H9 (cell line): Measurements from ENCODE around the gene KRTAP10-11. TPM values are rescaled to one million over a fixed set of nuclear protein-coding genes. Genes with fewer than 3 reads are reported as not detected.
"Not testable (repeated sequence)": the region's sequence is repeated elsewhere in the genome, so short reads cannot be mapped to it uniquely, and the experiment has no call there.

Experiments
- DNase-seq: peaks from one replicate; pipeline ENCODE4 v3.0.0-alpha.2; 2017
- H2AFZ ChIP-seq: one replicate; pipeline ENCODE4 v1.6.1; 2013; ENCODE audit warnings: mild to moderate bottlenecking, low read length, control low read depth, moderate library complexity
- H2AK5ac ChIP-seq: 2 replicates; pipeline ENCODE4 v1.6.1; 2013; ENCODE audit warnings: low read length, control low read depth, mixed read lengths; ENCODE audit not compliant: insufficient read length
- H2BK120ac ChIP-seq: one replicate; pipeline ENCODE4 v1.6.1; 2013; ENCODE audit warnings: low read depth, mild to moderate bottlenecking, low read length, control low read depth, inconsistent platforms; ENCODE audit not compliant: poor library complexity, severe bottlenecking
- H2BK12ac ChIP-seq: 2 replicates; pipeline ENCODE4 v1.6.1; 2013; ENCODE audit warnings: low read length, control low read depth, mixed read lengths, low read depth; ENCODE audit not compliant: insufficient read length
- H2BK15ac ChIP-seq: 2 replicates; pipeline ENCODE4 v1.6.1; 2013; ENCODE audit warnings: low read depth, low read length, control low read depth
- H2BK20ac ChIP-seq: one replicate; pipeline ENCODE4 v1.6.1; 2013; ENCODE audit warnings: low read depth, mild to moderate bottlenecking, low read length, control low read depth, inconsistent platforms; ENCODE audit not compliant: poor library complexity, severe bottlenecking
- H2BK5ac ChIP-seq: 2 replicates; pipeline ENCODE4 v1.6.1; 2013; ENCODE audit warnings: low read length, control low read depth, mixed read lengths; ENCODE audit not compliant: insufficient read length
- H3K14ac ChIP-seq: 2 replicates; pipeline ENCODE4 v1.6.1; 2013; ENCODE audit warnings: low read length, control low read depth; ENCODE audit not compliant: insufficient read depth
- H3K18ac ChIP-seq: 2 replicates; pipeline ENCODE4 v1.6.1; 2013; ENCODE audit warnings: low read depth, mild to moderate bottlenecking, mixed read lengths, low read length, control low read depth; ENCODE audit not compliant: insufficient read length
- H3K23ac ChIP-seq: 2 replicates; pipeline ENCODE4 v1.6.1; 2013; ENCODE audit warnings: low read length, control low read depth, mixed read lengths, low read depth; ENCODE audit not compliant: insufficient read length
- H3K23me2 ChIP-seq: 2 replicates; pipeline ENCODE4 v1.6.1; 2013; ENCODE audit warnings: low read depth, mild to moderate bottlenecking, mixed read lengths, low read length, control low read depth; ENCODE audit not compliant: insufficient read length, poor library complexity, severe bottlenecking
- H3K27ac ChIP-seq: 2 replicates; pipeline ENCODE4 v1.5.1; 2013; ENCODE audit warnings: low read length, control low read depth, mixed read lengths, low read depth; ENCODE audit not compliant: insufficient read length
- H3K27me3 ChIP-seq: 2 replicates; pipeline ENCODE4 v1.6.1; 2013; ENCODE audit warnings: low read length, control low read depth, inconsistent platforms; ENCODE audit not compliant: insufficient read depth
- H3K4ac ChIP-seq: 2 replicates; pipeline ENCODE4 v1.6.1; 2013; ENCODE audit warnings: low read depth, mild to moderate bottlenecking, control low read depth, inconsistent platforms, low read length, moderate library complexity
- H3K4me1 ChIP-seq: 2 replicates; pipeline ENCODE4 v1.6.1; 2013; ENCODE audit warnings: low read length, control low read depth, inconsistent platforms; ENCODE audit not compliant: insufficient read depth
- H3K4me2 ChIP-seq: 2 replicates; pipeline ENCODE4 v1.6.1; 2013; ENCODE audit warnings: low read length, control low read depth, mixed read lengths; ENCODE audit not compliant: insufficient read length, insufficient read depth
- H3K56ac ChIP-seq: 2 replicates; pipeline ENCODE4 v1.6.1; 2013; ENCODE audit warnings: low read depth, mild to moderate bottlenecking, mixed read lengths, low read length, control low read depth; ENCODE audit not compliant: insufficient read length
- H3K79me1 ChIP-seq: 2 replicates; pipeline ENCODE4 v1.6.1; 2013; ENCODE audit warnings: low read depth, mild to moderate bottlenecking, moderate library complexity, low read length, control low read depth, inconsistent platforms; ENCODE audit not compliant: insufficient read depth, poor library complexity, severe bottlenecking
- H3K79me2 ChIP-seq: 2 replicates; pipeline ENCODE4 v1.6.1; 2013; ENCODE audit warnings: low read length, control low read depth, inconsistent platforms; ENCODE audit not compliant: insufficient read depth
- H3K9ac ChIP-seq: 2 replicates; pipeline ENCODE4 v1.6.1; 2013; ENCODE audit warnings: low read length, control low read depth, mixed read lengths; ENCODE audit not compliant: insufficient read length; ENCODE audit errors: extremely low read depth
- H3K9me3 ChIP-seq: one replicate; pipeline ENCODE4 v1.6.1; 2013; ENCODE audit warnings: low read depth, low read length, inconsistent platforms; ENCODE audit not compliant: control insufficient read depth
- H3T11ph ChIP-seq: one replicate; pipeline ENCODE4 v1.6.1; 2013; ENCODE audit warnings: mild to moderate bottlenecking, low read length, control low read depth, inconsistent platforms
- H4K20me1 ChIP-seq: one replicate; pipeline ENCODE4 v1.6.1; 2013; ENCODE audit not compliant: control insufficient read depth, insufficient read length, insufficient read depth
- H4K5ac ChIP-seq: 2 replicates; pipeline ENCODE4 v1.6.1; 2013; ENCODE audit warnings: low read depth, mild to moderate bottlenecking, mixed read lengths, low read length, control low read depth; ENCODE audit not compliant: insufficient read length
- H4K8ac ChIP-seq: replicated peaks from 2 replicates; pipeline ENCODE4 v1.6.1; 2013; ENCODE audit warnings: low read length, control low read depth, mixed read lengths, low read depth; ENCODE audit not compliant: insufficient read length
- H4K91ac ChIP-seq: 2 replicates; pipeline ENCODE4 v1.6.1; 2013; ENCODE audit warnings: low read depth, mild to moderate bottlenecking, moderate library complexity, mixed read lengths, low read length, control low read depth; ENCODE audit not compliant: insufficient read length
- H3K27ac Mint-ChIP-seq, 3 experiments: 2 replicates in 2 of 3; 3 replicates in 1 of 3; pipeline ENCODE4 v1.8.0; 2020 to 2021; ENCODE audit warnings: mixed read lengths in 3 of 3, mild to moderate bottlenecking in 1 of 3, moderate library complexity in 1 of 3
- H3K27me3 Mint-ChIP-seq: 2 replicates; pipeline ENCODE4 v1.8.0; 2021; ENCODE audit warnings: low read depth, mild to moderate bottlenecking, moderate library complexity, mixed read lengths
- H3K36me3 Mint-ChIP-seq, 3 experiments: 2 replicates in 2 of 3; 3 replicates in 1 of 3; pipeline ENCODE4 v1.8.0; 2020 to 2021; ENCODE audit warnings: low read depth in 3 of 3, mixed read lengths in 3 of 3; ENCODE audit not compliant: insufficient read depth in 1 of 3
- H3K4me1 Mint-ChIP-seq, 2 experiments: 2 replicates each; pipeline ENCODE4 v1.8.0; 2020; ENCODE audit warnings: mixed read lengths in 2 of 2
- H3K4me3 Mint-ChIP-seq, 2 experiments: 2 replicates in 1 of 2; 3 replicates in 1 of 2; pipeline ENCODE4 v1.8.0; 2020 to 2021; ENCODE audit warnings: mild to moderate bottlenecking in 2 of 2, mixed read lengths in 2 of 2, moderate library complexity in 1 of 2
- H3K9me3 Mint-ChIP-seq, 2 experiments: 2 replicates in 1 of 2; 3 replicates in 1 of 2; pipeline ENCODE4 v1.8.0; 2020; ENCODE audit warnings: mild to moderate bottlenecking in 2 of 2, mixed read lengths in 2 of 2, moderate library complexity in 1 of 2
- WGBS: extraction: QIAGEN DNeasy Blood & Tissue Kit; methylation state at CpG from one replicate; pipeline ENCODE4 v1.1.7; 2013; ENCODE audit warnings: missing lambda C conversion rate, low lambda C conversion rate, mixed read lengths; ENCODE audit not compliant: insufficient read length; ENCODE audit errors: extremely low coverage; 5-methylcytosine and 5-hydroxymethylcytosine counted together
- total RNA-seq: library from RNA; stranded (reverse); gene quantifications from 2 replicates; pipeline ENCODE4 v1.2.1, GENCODE V29; 2021
- TF ChIP-seq, protein P1 (sequence below): fragments of 200-600 bp; sonication (generic); conservative IDR thresholded peaks from 3 replicates; pipeline ENCODE4 v1.8.0; 2021; ENCODE audit warnings: antibody characterized with exemption, mild to moderate bottlenecking

KRTAP10-11 gene
- total RNA-seq, 1 experiment from 2014 or later, result not detected

DNA sequence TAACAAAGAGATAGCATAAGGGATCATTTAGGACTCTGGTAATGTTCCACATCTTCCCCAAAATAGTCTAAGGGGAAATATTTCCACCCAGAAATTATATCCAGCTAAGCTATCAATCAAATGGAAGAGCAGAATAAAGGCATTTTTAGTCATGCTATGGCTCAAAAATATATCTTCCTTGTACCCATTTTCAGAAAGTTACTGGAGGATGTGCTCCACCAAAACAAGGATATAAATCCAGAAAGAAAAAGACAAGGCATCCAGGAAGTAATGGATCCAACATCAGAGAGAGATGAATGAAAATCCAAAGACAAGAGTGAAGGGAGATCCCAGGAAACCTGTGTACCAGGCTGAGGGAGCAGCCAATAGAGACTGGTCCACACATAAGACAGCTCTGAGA, 37.0 kb upstream of the KRTAP10-11 start:
- TF ChIP-seq, protein P1, sequence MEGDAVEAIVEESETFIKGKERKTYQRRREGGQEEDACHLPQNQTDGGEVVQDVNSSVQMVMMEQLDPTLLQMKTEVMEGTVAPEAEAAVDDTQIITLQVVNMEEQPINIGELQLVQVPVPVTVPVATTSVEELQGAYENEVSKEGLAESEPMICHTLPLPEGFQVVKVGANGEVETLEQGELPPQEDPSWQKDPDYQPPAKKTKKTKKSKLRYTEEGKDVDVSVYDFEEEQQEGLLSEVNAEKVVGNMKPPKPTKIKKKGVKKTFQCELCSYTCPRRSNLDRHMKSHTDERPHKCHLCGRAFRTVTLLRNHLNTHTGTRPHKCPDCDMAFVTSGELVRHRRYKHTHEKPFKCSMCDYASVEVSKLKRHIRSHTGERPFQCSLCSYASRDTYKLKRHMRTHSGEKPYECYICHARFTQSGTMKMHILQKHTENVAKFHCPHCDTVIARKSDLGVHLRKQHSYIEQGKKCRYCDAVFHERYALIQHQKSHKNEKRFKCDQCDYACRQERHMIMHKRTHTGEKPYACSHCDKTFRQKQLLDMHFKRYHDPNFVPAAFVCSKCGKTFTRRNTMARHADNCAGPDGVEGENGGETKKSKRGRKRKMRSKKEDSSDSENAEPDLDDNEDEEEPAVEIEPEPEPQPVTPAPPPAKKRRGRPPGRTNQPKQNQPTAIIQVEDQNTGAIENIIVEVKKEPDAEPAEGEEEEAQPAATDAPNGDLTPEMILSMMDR, result no peak
- H3K56ac ChIP-seq, result no peak overlapping the region
- no peak overlapping the region for H3T11ph ChIP-seq
- Mint-ChIP-seq H3K27me3 (peaks cover 11% of the 10 kb centered on the region), H3K9me3 (peaks cover 33 to 39% of the 10 kb centered on the region in 2 experiments), H3K36me3 (peaks cover 8 to 26% (median 21%) of the 10 kb centered on the region in 3 experiments), H3K4me3 (no peak overlapping the region), H3K27ac (no peak overlapping the region), H3K4me1 (no peaks in the 10 kb centered on the region)
- H2AK5ac ChIP-seq, result no peak overlapping the region
- no peak overlapping the region for H2BK20ac ChIP-seq
- H3K4me1 ChIP-seq, result no peaks in the 10 kb centered on the region
- H2BK120ac ChIP-seq, result no peak overlapping the region
- H3K4ac ChIP-seq, result no peak overlapping the region
- H3K27ac ChIP-seq, result no peak overlapping the region
- no peak overlapping the region for H2AFZ ChIP-seq
- H2BK15ac ChIP-seq, result no peak overlapping the region
- no peak overlapping the region for H4K5ac ChIP-seq
- no peaks in the 10 kb centered on the region for H4K20me1 ChIP-seq
- H4K8ac ChIP-seq, result no peak overlapping the region
- H3K79me2 ChIP-seq, result no peaks in the 10 kb centered on the region
- no peaks in the 10 kb centered on the region for H3K27me3 ChIP-seq
- H2BK12ac ChIP-seq, result no peak overlapping the region
- no peak overlapping the region for H3K14ac ChIP-seq
- no peak overlapping the region for H3K4me2 ChIP-seq
- no peak overlapping the region for H2BK5ac ChIP-seq
- H4K91ac ChIP-seq, result no peak overlapping the region
- no peaks in the 10 kb centered on the region for H3K23me2 ChIP-seq
- H3K9ac ChIP-seq, result no peak overlapping the region
- no peak overlapping the region for H3K18ac ChIP-seq
- no peaks in the 10 kb centered on the region for H3K79me1 ChIP-seq
- H3K23ac ChIP-seq, result no peak overlapping the region
- no peak for DNase-seq
- peaks cover 9% of the 10 kb centered on the region for H3K9me3 ChIP-seq

DNA sequence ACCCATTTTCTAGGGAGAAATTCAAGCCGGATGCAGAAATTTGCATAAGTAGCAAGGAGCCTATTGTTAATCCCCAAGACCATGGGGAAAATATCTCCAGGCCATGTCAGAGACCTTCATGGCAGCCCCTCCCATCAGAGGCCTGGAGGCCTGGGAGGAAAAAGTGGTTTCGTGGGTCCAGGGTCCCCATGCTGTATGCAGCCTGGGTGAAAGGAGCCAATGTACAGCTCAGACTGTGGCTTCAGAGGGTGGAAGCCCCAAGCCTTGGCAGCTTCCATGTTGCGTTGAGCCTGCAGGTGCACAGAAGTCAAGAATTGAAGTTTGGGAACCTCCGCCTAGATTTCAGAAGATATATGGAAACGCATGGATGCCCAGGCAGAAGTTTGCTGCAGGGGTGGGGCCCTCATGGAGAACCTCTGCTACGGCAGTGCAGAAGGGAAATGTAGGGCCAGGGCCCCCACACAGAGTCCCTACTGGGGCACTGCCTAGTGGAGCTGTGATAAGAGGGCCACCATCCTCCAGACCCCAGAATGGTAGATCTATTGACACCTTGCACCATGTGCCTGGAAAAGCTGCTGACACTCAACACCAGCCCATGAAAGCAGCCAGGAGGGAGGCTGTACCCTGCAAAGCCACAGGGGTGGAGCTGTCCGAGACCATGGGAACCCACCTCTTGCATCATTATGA, 35.9 kb upstream of the KRTAP10-11 start:
- H3K23ac ChIP-seq, H2BK12ac ChIP-seq, H3K4me3 Mint-ChIP-seq, H3K4me1 ChIP-seq, H3K56ac ChIP-seq, H3K4me1 Mint-ChIP-seq, H3K27ac ChIP-seq, H3K27ac Mint-ChIP-seq, H4K8ac ChIP-seq, H3K27me3 ChIP-seq, H3K79me1 ChIP-seq, H3K4me2 ChIP-seq, H4K91ac ChIP-seq, H3K14ac ChIP-seq, H3K9ac ChIP-seq, H4K5ac ChIP-seq, H2AK5ac ChIP-seq, H3K79me2 ChIP-seq, H4K20me1 ChIP-seq, H3K23me2 ChIP-seq, H3K18ac ChIP-seq, H2BK120ac ChIP-seq, H3K4ac ChIP-seq, H3T11ph ChIP-seq, H2BK5ac ChIP-seq, DNase-seq, H3K9me3 ChIP-seq, H2BK15ac ChIP-seq, H3K27me3 Mint-ChIP-seq, H2BK20ac ChIP-seq, H2AFZ ChIP-seq: not testable (repeated sequence)
- Mint-ChIP-seq H3K9me3 (peaks cover 33 to 39% of the 10 kb centered on the region in 2 experiments), H3K36me3 (peaks cover 8 to 26% (median 21%) of the 10 kb centered on the region in 3 experiments)
- WGBS, result no CpG with 5 or more reads among the region's 7 CpGs
